ENCODE results near the gene PLEKHA3.

GRCh38 chr2:178542569-178542968 is 62.3 kb downstream of the PLEKHA3 start:
- no peak for TF ChIP-seq REST (IDR thresholded peaks at IDR 0.05; ENCODE audit: borderline replicate concordance)
- TF ChIP-seq REST (CRISPR knock-in tag; IDR thresholded peaks at IDR 0.05; ENCODE audit: low read depth), result no peak
- no peak for TF ChIP-seq E2F4 (CRISPR knock-in tag; IDR thresholded peaks at IDR 0.05; ENCODE audit: low read depth)
- no peak for TF ChIP-seq EHMT2 (IDR thresholded peaks at IDR 0.05)
- no peak for TF ChIP-seq ZNF274 (IDR thresholded peaks at IDR 0.05; ENCODE audit: borderline replicate concordance, low read depth, low read length)
- no peak for TF ChIP-seq USF1 (CRISPR knock-in tag; IDR thresholded peaks at IDR 0.05)
- no peak for TF ChIP-seq ZBTB7A (IDR thresholded peaks at IDR 0.05; ENCODE audit: borderline replicate concordance, control insufficient read depth, low read depth, low read length)
- TF ChIP-seq ZNF217 (CRISPR knock-in tag; IDR thresholded peaks at IDR 0.05), result no peak
- TF ChIP-seq CTCF (IDR thresholded peaks at IDR 0.05 in 2 of 3, conservative IDR thresholded peaks at IDR 0.05 in 1 of 3; ENCODE audit: insufficient read depth in 2 of 3, low read depth in 1 of 3, low read length in 3 of 3), result no peak
- no peak for TF ChIP-seq ZKSCAN1 (IDR thresholded peaks at IDR 0.05; ENCODE audit: low read depth, low read length)
- TF ChIP-seq NFIC (IDR thresholded peaks at IDR 0.05), result no peak
- TF ChIP-seq TEAD4 (IDR thresholded peaks at IDR 0.05; ENCODE audit: low read length), result no peak
- TF ChIP-seq TEAD4 (CRISPR knock-in tag; IDR thresholded peaks at IDR 0.05; ENCODE audit: borderline replicate concordance), result no peak
- no peak for TF ChIP-seq HOMEZ (CRISPR knock-in tag; IDR thresholded peaks at IDR 0.05)
- TF ChIP-seq KDM5B (IDR thresholded peaks at IDR 0.05; ENCODE audit: insufficient replicate concordance, low read depth, low read length), result no peak
- TF ChIP-seq RB1 (IDR thresholded peaks at IDR 0.05; ENCODE audit: low read depth), result no peak
